H1 (cell line): ENCODE results near the gene AGGF1. TPM values are rescaled to one million over a fixed set of nuclear protein-coding genes. Genes with fewer than 3 reads are reported as not detected.
"Not testable (repeated sequence)": the region's sequence is repeated elsewhere in the genome, so short reads cannot be mapped to it uniquely, and the experiment has no call there.

ENCODE experiments used
- CTCF ChIA-PET: fragments of 300-600 bp; sonication (Branson Sonifier 250); formaldehyde crosslinking; loops from one replicate; lab custom pipeline; 2021; ENCODE audit not compliant: partially characterized antibody; lab: Charles Lee
- POLR2A ChIA-PET: fragments of 300-600 bp; sonication (Branson Sonifier 250); formaldehyde crosslinking; loops from one replicate; lab custom pipeline; 2021; ENCODE audit warnings: inconsistent platforms; ENCODE audit not compliant: partially characterized antibody; lab: Charles Lee
- DNase-seq, 2 experiments: peaks; one replicate each; pipeline versions ENCODE4 v3.0.0 to v3.0.0-alpha.2; 2010 to 2022; ENCODE audit warnings: low spot score in 2 of 2, low read depth in 1 of 2, mixed read lengths in 1 of 2
- FAIRE-seq: peaks from 2 replicates; lab custom pipeline; 2011; peaks lifted over from hg19 to GRCh38; lab: Jason Lieb, UNC
- H2AFZ ChIP-seq: 2 replicates; pipeline ENCODE4 v1.8.1; 2012; ENCODE audit warnings: low read length, inconsistent platforms
- H2AK5ac ChIP-seq: 2 replicates; pipeline ENCODE4 v1.6.1; 2013; ENCODE audit warnings: low read depth, low read length
- H2BK120ac ChIP-seq: replicated peaks from 2 replicates; pipeline ENCODE3; 2013; ENCODE audit warnings: low read depth, low read length, inconsistent platforms
- H2BK12ac ChIP-seq: 2 replicates; pipeline ENCODE4 v1.6.1; 2013; ENCODE audit warnings: low read depth, low read length
- H2BK15ac ChIP-seq: 2 replicates; pipeline ENCODE4 v1.6.1; 2013; ENCODE audit warnings: low read length
- H2BK20ac ChIP-seq: 2 replicates; pipeline ENCODE4 v1.6.1; 2013; ENCODE audit warnings: low read length
- H2BK5ac ChIP-seq: 2 replicates; pipeline ENCODE4 v1.6.1; 2013; ENCODE audit warnings: low read depth, low read length
- H3K14ac ChIP-seq: 2 replicates; pipeline ENCODE4 v1.6.1; 2013; ENCODE audit warnings: inconsistent platforms; ENCODE audit not compliant: insufficient read length
- H3K18ac ChIP-seq: 2 replicates; pipeline ENCODE4 v1.6.1; 2013; ENCODE audit warnings: low read length; ENCODE audit errors: extremely low read depth
- H3K23ac ChIP-seq: 2 replicates; pipeline ENCODE4 v1.6.1; 2013; ENCODE audit warnings: inconsistent platforms; ENCODE audit not compliant: insufficient read length
- H3K23me2 ChIP-seq: 2 replicates; pipeline ENCODE4 v1.6.1; 2013; ENCODE audit warnings: low read depth, low read length
- H3K27ac ChIP-seq: 2 replicates; pipeline ENCODE4 v1.6.1; 2011; ENCODE audit warnings: low read depth, low read length, inconsistent platforms
- H3K27me3 ChIP-seq, 4 experiments: replicated peaks in 1 of 4; 1 replicate in 1 of 4; 2 replicates in 3 of 4; pipeline versions ENCODE4 v1.6.1 to v1.8.1; 2011 to 2013; ENCODE audit warnings: low read length in 3 of 4, mild to moderate bottlenecking in 3 of 4, inconsistent platforms in 2 of 4, mixed read lengths in 2 of 4, moderate library complexity in 1 of 4; ENCODE audit not compliant: control insufficient read depth in 3 of 4, insufficient read depth in 3 of 4; ENCODE audit errors: extremely low read depth in 1 of 4
- H3K36me3 ChIP-seq, 4 experiments: 2 replicates each; pipeline versions ENCODE4 v1.6.1 to v1.8.1; 2011 to 2013; ENCODE audit warnings: mild to moderate bottlenecking in 4 of 4, low read length in 3 of 4, moderate library complexity in 2 of 4, control low read depth in 1 of 4, inconsistent platforms in 1 of 4; ENCODE audit not compliant: insufficient read depth in 4 of 4, control insufficient read depth in 2 of 4
- H3K4ac ChIP-seq: replicated peaks from 2 replicates; pipeline ENCODE3; 2013; ENCODE audit warnings: low read length, low read depth, mixed read lengths, inconsistent platforms; ENCODE audit not compliant: insufficient read length
- H3K4me1 ChIP-seq, 4 experiments: replicated peaks in 1 of 4; 1 replicate in 1 of 4; 2 replicates in 3 of 4; pipeline versions ENCODE4 v1.6.1 to v1.8.1; 2011 to 2013; ENCODE audit warnings: low read length in 3 of 4, inconsistent platforms in 2 of 4, mixed read lengths in 1 of 4; ENCODE audit not compliant: insufficient read depth in 4 of 4, control insufficient read depth in 3 of 4
- H3K4me2 ChIP-seq, 2 experiments: 2 replicates each; pipeline versions ENCODE4 v1.6.1 to v1.8.1; 2011 to 2013; ENCODE audit warnings: low read depth in 2 of 2, low read length in 2 of 2, control low read depth in 1 of 2, inconsistent platforms in 1 of 2, mild to moderate bottlenecking in 1 of 2; ENCODE audit not compliant: insufficient read depth in 1 of 2
- H3K4me3 ChIP-seq, 4 experiments: fragments of 200-600, 300-600 bp in 1 of 4; sonication (generic), shearing (Covaris generic), sonication (Bioruptor Twin) in 1 of 4; 2 replicates each; pipeline versions ENCODE4 v1.5.1 to v1.8.1; 2011 to 2016; ENCODE audit warnings: low read length in 4 of 4, low read depth in 3 of 4, control low read depth in 2 of 4, inconsistent platforms in 2 of 4, mild to moderate bottlenecking in 2 of 4, mixed read lengths in 1 of 4, moderate library complexity in 1 of 4; ENCODE audit not compliant: insufficient read depth in 2 of 4; ENCODE audit errors: extremely low read depth in 1 of 4
- H3K56ac ChIP-seq: replicated peaks from 2 replicates; pipeline ENCODE3; 2013; ENCODE audit warnings: low read depth, mild to moderate bottlenecking, mixed read lengths, low read length, inconsistent platforms; ENCODE audit not compliant: insufficient read length
- H3K79me1 ChIP-seq: 2 replicates; pipeline ENCODE4 v1.6.1; 2013; ENCODE audit warnings: low read depth, low read length, control low read depth
- H3K79me2 ChIP-seq, 2 experiments: 2 replicates each; pipeline versions ENCODE4 v1.6.1 to v1.8.1; 2012 to 2013; ENCODE audit warnings: low read length in 2 of 2, mild to moderate bottlenecking in 2 of 2, inconsistent platforms in 1 of 2; ENCODE audit not compliant: insufficient read depth in 2 of 2, control insufficient read depth in 1 of 2
- H3K9ac ChIP-seq, 4 experiments: replicated peaks in 1 of 4; 1 replicate in 1 of 4; 2 replicates in 3 of 4; pipeline versions ENCODE4 v1.6.1 to v1.8.1; 2011 to 2013; ENCODE audit warnings: low read depth in 3 of 4, low read length in 3 of 4, control low read depth in 2 of 4, mild to moderate bottlenecking in 2 of 4, moderate library complexity in 2 of 4, inconsistent platforms in 1 of 4; ENCODE audit errors: extremely low read depth in 1 of 4
- H3K9me3 ChIP-seq, 2 experiments: 2 replicates each; pipeline versions ENCODE4 v1.6.1 to v1.8.1; 2012 to 2013; ENCODE audit warnings: mild to moderate bottlenecking in 2 of 2, moderate library complexity in 2 of 2, control low read depth in 1 of 2, inconsistent platforms in 1 of 2, low read depth in 1 of 2, low read length in 1 of 2, mixed read lengths in 1 of 2; ENCODE audit not compliant: insufficient read depth in 2 of 2
- H4K20me1 ChIP-seq, 2 experiments: replicated peaks in 1 of 2; 2 replicates each; pipeline versions ENCODE3 to v1.8.1; 2011 to 2013; ENCODE audit warnings: inconsistent platforms in 2 of 2, low read length in 2 of 2, mild to moderate bottlenecking in 1 of 2; ENCODE audit not compliant: insufficient read depth in 2 of 2, control insufficient read depth in 1 of 2
- H4K5ac ChIP-seq: 2 replicates; pipeline ENCODE4 v1.6.1; 2013; ENCODE audit warnings: low read length, low read depth, mixed read lengths, inconsistent platforms; ENCODE audit not compliant: insufficient read length
- H4K8ac ChIP-seq: 2 replicates; pipeline ENCODE4 v1.8.0; 2013; ENCODE audit warnings: mild to moderate bottlenecking, moderate library complexity, low read length, inconsistent platforms; ENCODE audit not compliant: insufficient read depth; ENCODE audit errors: extremely low read depth
- H4K91ac ChIP-seq: replicated peaks from 2 replicates; pipeline ENCODE3; 2013; ENCODE audit warnings: low read length, mixed read lengths, inconsistent platforms; ENCODE audit not compliant: insufficient read length
- WGBS, 2 experiments: shearing (Covaris generic) in 1 of 2; methylation state at CpG; one replicate each; pipeline versions ENCODE4 v1.1.6 to v1.1.7; 2013 to 2015; ENCODE audit warnings: low lambda C conversion rate in 2 of 2, mixed read lengths in 2 of 2, inconsistent platforms in 1 of 2, low coverage in 1 of 2, missing lambda C conversion rate in 1 of 2; ENCODE audit not compliant: insufficient replicate concordance in 2 of 2, insufficient coverage in 1 of 2, insufficient read length in 1 of 2; ENCODE audit errors: extremely low coverage in 1 of 2, missing lambda C conversion rate in 1 of 2; 5-methylcytosine and 5-hydroxymethylcytosine counted together
- polyA plus RNA-seq, 7 experiments: library from polyadenylated mRNA; depleted of rRNA in 3 of 7; stranded (reverse) in 5 of 7; unstranded in 2 of 7; fragments of >200 nt in 5 of 7; fragments of 200-250 nt in 2 of 7; gene quantifications; 1 replicate in 5 of 7; 2 replicates in 1 of 7; 4 replicates in 1 of 7; pipeline versions ENCODE4 v1.2.1 to v1.2.3, GENCODE V29; 2011 to 2013; ENCODE audit warnings: missing spikeins in 2 of 7, mixed read lengths in 2 of 7
- total RNA-seq: library from RNA; stranded (reverse); fragmentation: NEBNext Ultra II Directional; extraction: Animal tissue kit (Norgen Biotek cat#: 25700); gene quantifications from 2 replicates; pipeline ENCODE4 v1.2.1, GENCODE V29; 2021

AGGF1 gene
- total and polyA plus RNA-seq, 2 of the 8 experiments (the other 6 are each of a cell fraction or from before 2014, with no cell fraction given): 7.3 to 19.0 TPM

GRCh38 chr5:77080479-77080878 lies 50.3 kb downstream of the AGGF1 start:
- H3K4me3 ChIP-seq, H3K79me2 ChIP-seq, H2BK5ac ChIP-seq, FAIRE-seq, H3K9ac ChIP-seq, H4K5ac ChIP-seq, H3K4me2 ChIP-seq, H3K4me1 ChIP-seq, H3K27ac ChIP-seq, H4K20me1 ChIP-seq, H3K9me3 ChIP-seq, H2BK20ac ChIP-seq, H2BK12ac ChIP-seq, H2BK15ac ChIP-seq, H2BK120ac ChIP-seq, DNase-seq, H3K36me3 ChIP-seq, H3K23ac ChIP-seq, CTCF ChIA-PET, H3K18ac ChIP-seq, H3K4ac ChIP-seq, H3K79me1 ChIP-seq, H3K14ac ChIP-seq, H3K27me3 ChIP-seq, H3K23me2 ChIP-seq, H4K8ac ChIP-seq, H4K91ac ChIP-seq, H2AFZ ChIP-seq, H2AK5ac ChIP-seq, H3K56ac ChIP-seq: not testable (repeated sequence)
- POLR2A ChIA-PET: interaction anchor here (0.9 kb wide), 2 partner anchors 272 to 946 kb away, joined by 3 read pairs; no protein-coding TSS in a partner anchor
- 93% methylated on average over 11 of the region's 11 CpGs; no CpG with 5 or more reads in 1 of the 2 experiments for WGBS, 2 experiments
